ENCODE data around the gene PRDM16. TPM values are rescaled to one million over a fixed set of nuclear protein-coding genes. Genes with fewer than 3 reads are reported as not detected.

The PRDM16 gene
- total RNA-seq, 1 experiment from 2014 or later: 6.1 TPM

- Histone ChIP-seq H3K79me2 (ENCODE audit: insufficient read depth, low read length) (no peaks in the 10 kb centered on the region), H2AFZ (ENCODE audit: low read depth, low read length, poor library complexity, severe bottlenecking) (no peak overlapping the region), H3K9me2 (ENCODE audit: insufficient read depth) (no peaks in the 10 kb centered on the region), H4K20me1 (ENCODE audit: insufficient read depth) (no peaks in the 10 kb centered on the region), H3K4me3 (replicated peaks in 1 of 2; ENCODE audit: low read depth in 1 of 2, low read length in 2 of 2) (no peak overlapping the region), H3K27ac (ENCODE audit: low read depth, low read length) (no peak overlapping the region), H3K9ac (ENCODE audit: low read length) (no peak overlapping the region), H3K27me3 (ENCODE audit: insufficient read depth, low read length) (no peaks in the 10 kb centered on the region), H3K4me2 (ENCODE audit: low read length) (no peak overlapping the region), H3K36me3 (ENCODE audit: control insufficient read depth in 1 of 2, insufficient read depth in 2 of 2, low read length in 2 of 2) (no peaks in the 10 kb centered on the region), H3K4me1 (ENCODE audit: control insufficient read depth in 1 of 2, insufficient read depth in 2 of 2, low read length in 2 of 2) (no peaks in the 10 kb centered on the region), H3K9me3 (ENCODE audit: control insufficient read depth in 1 of 2, insufficient read depth in 1 of 2, low read depth in 1 of 2, low read length in 2 of 2) (no peaks in the 10 kb centered on the region)
- RAD21 ChIA-PET (ENCODE audit: low non-redundant PET in 1 of 2, low total read pairs in 2 of 2, uncharacterized antibody in 2 of 2, unreplicated experiment in 2 of 2): no interaction called here
- TF ChIP-seq ZFX (IDR thresholded peaks at IDR 0.05) (no peak), POLR2AphosphoS5 (IDR thresholded peaks at IDR 0.05; ENCODE audit: low read depth, low read length) (no peak), MAX (IDR thresholded peaks at IDR 0.05) (no peak), FOSL1 (IDR thresholded peaks at IDR 0.05; ENCODE audit: low read depth) (no peak), SP1 (IDR thresholded peaks at IDR 0.05; ENCODE audit: low read depth) (no peak), ZNF274 (IDR thresholded peaks at IDR 0.05; ENCODE audit: low read depth, low read length) (no peak), JUND (IDR thresholded peaks at IDR 0.05) (no peak), CTCF (IDR thresholded peaks at IDR 0.05 in 2 of 3, conservative IDR thresholded peaks at IDR 0.05 in 1 of 3; ENCODE audit: borderline replicate concordance in 1 of 3, insufficient read depth in 1 of 3, low read depth in 2 of 3, low read length in 2 of 3) (no peak), TCF7L2 (IDR thresholded peaks at IDR 0.05; ENCODE audit: borderline replicate concordance, extremely low read depth, insufficient read depth, insufficient read length) (no peak), CEBPB (IDR thresholded peaks at IDR 0.05; ENCODE audit: low read depth) (no peak), SIN3A (IDR thresholded peaks at IDR 0.05; ENCODE audit: low read depth) (no peak), REST (IDR thresholded peaks at IDR 0.05; ENCODE audit: low read depth) (no peak), EGR1 (IDR thresholded peaks at IDR 0.05; ENCODE audit: low read depth) (no peak), SRF (IDR thresholded peaks at IDR 0.05; ENCODE audit: low read depth) (no peak), POLR2A (IDR thresholded peaks at IDR 0.05; ENCODE audit: borderline replicate concordance, extremely low read depth, insufficient read depth, insufficient read length) (no peak), EZH2 (IDR thresholded peaks at IDR 0.05) (no peak), CBX3 (IDR thresholded peaks at IDR 0.05; ENCODE audit: low read depth) (no peak), ZBTB33 (IDR thresholded peaks at IDR 0.05; ENCODE audit: extremely low read depth, insufficient replicate concordance, low read length) (no peak)
- CTCF ChIA-PET: interaction anchor here (0.8 kb wide), 1 partner anchor 415 kb away, joined by 3 read pairs; no protein-coding TSS in a partner anchor
- POLR2A ChIA-PET: no interaction called here
- BruUV-seq (replicated peaks): no TSS peak
- DNase-seq (ENCODE audit: low read depth, low spot score) (no peak), ATAC-seq (no peak)
- intact Hi-C loops (cut with micrococcal nuclease): no loop called here
Observed at GRCh38 chr1:3427711-3428704, 359.0 kb downstream of the PRDM16 start.
